Adrenal gland (tissue), 12 donors: Measurements from ENCODE around the gene TMEM134. TPM values are rescaled to one million over a fixed set of nuclear protein-coding genes. Genes with fewer than 3 reads are reported as not detected.

Experiments used
- DNase-seq, 7 donors: peaks; one replicate each; pipeline ENCODE4 v3.0.0-alpha.2; 2019 to 2020
- H3K27ac ChIP-seq, 5 donors: fragments of 200-600 bp; sonication (generic) in 4 of 5; 1 replicate in 3 of 5; 2 replicates in 2 of 5; pipeline versions ENCODE4 v1.5.1 to v1.8.0; 2016 to 2020; ENCODE audit warnings: mild to moderate bottlenecking in 1 of 5
- H3K27me3 ChIP-seq: fragments of 200-600 bp; 2 replicates; pipeline ENCODE4 v1.8.0; 2021
- H3K36me3 ChIP-seq, 2 donors: fragments of 200-600 bp; replicated peaks in 1 of 2; 1 replicate in 1 of 2; 2 replicates in 1 of 2; pipeline versions ENCODE4 v1.5.1 to v1.8.0; 2018 to 2022
- H3K4me1 ChIP-seq, 2 donors: fragments of 200-600 bp; replicated peaks in 1 of 2; 1 replicate in 1 of 2; 2 replicates in 1 of 2; pipeline versions ENCODE4 v1.5.1 to v1.8.0; 2018 to 2021
- H3K4me3 ChIP-seq, 4 donors: fragments of 200-600 bp; sonication (generic) in 3 of 4; one replicate each; pipeline ENCODE4 v1.5.1; 2016 to 2018
- H3K9me3 ChIP-seq, 3 donors: fragments of 200-600 bp; sonication (generic) in 1 of 3; replicated peaks in 1 of 3; 1 replicate in 2 of 3; 2 replicates in 1 of 3; pipeline versions ENCODE4 v1.5.1 to v1.8.0; 2016 to 2021
- POLR2A ChIP-seq, 2 donors: fragments of 450-650 bp; IDR thresholded peaks; one replicate each; pipeline ENCODE4 v1.6.1; 2017; ENCODE audit warnings: antibody characterized with exemption in 2 of 2, mild to moderate bottlenecking in 2 of 2, moderate library complexity in 1 of 2
- WGBS, 4 donors: extraction: QIAGEN DNeasy Blood & Tissue Kit in 2 of 4; methylation state at CpG; one replicate each; pipeline versions ENCODE4 v1.1.5 to v1.1.7; 2013 to 2017; 5-methylcytosine and 5-hydroxymethylcytosine counted together
- intact Hi-C, 2 donors: fragments of 100-400 bp; cut with DNase I; formaldehyde crosslinking; loops; one replicate each; pipeline versions ENCODE4 v1.14.1 to v1.15.0; 2022 to 2023
- polyA plus RNA-seq, 3 donors: library from polyadenylated mRNA; stranded (reverse); fragments of 200-250 nt in 2 of 3; fragments of 350-450 nt in 1 of 3; fragmentation: Illumina TruSeq in 1 of 3; extraction: RNeasy Lipid Tissue Mini Kit (QIAGEN cat#74804) in 1 of 3; gene quantifications; one replicate each; pipeline ENCODE4 v1.2.3, GENCODE V29; 2013 to 2014
- total RNA-seq, 9 donors: library from RNA; depleted of rRNA in 4 of 9; stranded (reverse); fragments of >200 nt in 4 of 9; fragments of 120-200 nt in 1 of 9; fragmentation: NEBNext Ultra II Directional in 1 of 9; extraction: Animal tissue kit (Norgen Biotek cat#: 25700) in 1 of 9; gene quantifications; one replicate each; pipeline versions ENCODE4 v1.1.0 to v1.2.4, GENCODE V29; 2013 to 2023
- TF ChIP-seq, protein P1 (sequence below), 6 experiments: fragments of 450-650 bp in 4 of 6; fragments of 200-600 bp in 2 of 6; sonication (generic) in 1 of 6; IDR thresholded peaks; 1 replicate in 5 of 6; 2 replicates in 1 of 6; pipeline versions ENCODE4 v1.5.1 to v1.8.0; 2016 to 2021; ENCODE audit warnings: antibody characterized with exemption in 6 of 6, mild to moderate bottlenecking in 2 of 6, moderate library complexity in 1 of 6
- donor health status: healthy with polysubstance abuse.
- donor health status: Bipolar disorder and iron deficiency.
- donor health status: DM: yes; HTN: yes; CAD: no.
- donor health status: DM: no; HTN: no; CAD: no.
- donor health status: DM: no; HTN: no; CAD: no.
- donor health status: DM: yes; HTN: yes; CAD: no.

The TMEM134 gene
- total and polyA plus RNA-seq, 12 donors = 15.5 to 257 (median 98.0) TPM

DNA sequence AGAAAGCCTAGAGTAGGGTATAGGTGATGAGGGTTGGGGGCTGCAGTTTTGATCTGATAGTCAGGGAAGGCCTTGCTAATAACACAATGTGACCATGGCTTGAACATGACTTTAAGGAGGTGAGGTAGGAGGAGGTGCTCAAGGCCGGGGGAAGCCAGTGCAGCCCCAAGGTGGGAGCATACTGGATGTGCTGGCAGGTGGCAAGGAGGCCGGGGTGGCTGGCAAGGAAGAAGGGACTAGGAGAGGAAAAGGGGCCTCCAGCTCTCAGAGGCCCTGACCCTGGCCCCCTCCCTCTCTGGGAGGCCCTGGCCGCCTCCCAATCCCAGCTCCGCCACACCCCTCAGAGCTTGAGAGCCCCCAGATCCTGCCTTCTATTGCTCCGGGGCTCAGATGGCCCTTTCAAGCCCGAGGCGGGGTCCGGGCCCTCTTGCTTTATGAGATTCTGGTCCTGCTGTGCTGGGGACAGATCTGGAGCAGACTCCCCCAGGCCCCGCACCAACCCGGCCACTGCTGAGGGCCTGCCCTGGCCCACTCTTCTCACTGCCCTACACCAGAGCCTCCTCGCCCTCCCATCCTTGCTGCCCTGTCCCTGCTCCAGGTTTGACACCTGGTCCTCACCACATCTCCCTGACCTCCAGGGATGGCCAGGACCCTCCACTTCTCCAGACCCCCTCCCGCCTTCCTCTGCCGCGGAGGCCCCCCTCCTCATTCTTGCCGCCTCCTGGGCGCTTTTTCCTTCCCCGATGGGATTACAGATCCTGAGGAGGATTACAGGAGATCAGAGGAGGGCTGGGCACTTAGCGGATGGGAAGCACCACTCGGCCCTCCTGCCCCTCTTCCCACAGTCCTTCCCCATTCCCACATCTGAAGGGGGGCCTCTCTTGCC lies 34.3 kb upstream of the TMEM134 start:
- Histone ChIP-seq H3K27ac (no peak overlapping the region), H3K27me3 (no peaks in the 10 kb centered on the region), H3K36me3 (peaks cover 0 to 4% of the 10 kb centered on the region in 2 donors), H3K4me3 (peak overlapping the region in 1 of 4 donors; percentile 83), H3K9me3 (no peaks in the 10 kb centered on the region), H3K4me1 (peaks cover 27 to 38% of the 10 kb centered on the region in 2 donors)
- peak in 1 of 7 donors; percentile 16 for DNase-seq
- intact Hi-C loops = loop anchor here in 1 of 2 donors (5.0 kb wide), 1 partner anchor 106 kb away; no protein-coding TSS in a partner anchor
- 72 to 81% (median 79%) methylated on average over 11 to 19 of the region's 19 CpGs for WGBS, 4 donors
- TF ChIP-seq, protein P1, sequence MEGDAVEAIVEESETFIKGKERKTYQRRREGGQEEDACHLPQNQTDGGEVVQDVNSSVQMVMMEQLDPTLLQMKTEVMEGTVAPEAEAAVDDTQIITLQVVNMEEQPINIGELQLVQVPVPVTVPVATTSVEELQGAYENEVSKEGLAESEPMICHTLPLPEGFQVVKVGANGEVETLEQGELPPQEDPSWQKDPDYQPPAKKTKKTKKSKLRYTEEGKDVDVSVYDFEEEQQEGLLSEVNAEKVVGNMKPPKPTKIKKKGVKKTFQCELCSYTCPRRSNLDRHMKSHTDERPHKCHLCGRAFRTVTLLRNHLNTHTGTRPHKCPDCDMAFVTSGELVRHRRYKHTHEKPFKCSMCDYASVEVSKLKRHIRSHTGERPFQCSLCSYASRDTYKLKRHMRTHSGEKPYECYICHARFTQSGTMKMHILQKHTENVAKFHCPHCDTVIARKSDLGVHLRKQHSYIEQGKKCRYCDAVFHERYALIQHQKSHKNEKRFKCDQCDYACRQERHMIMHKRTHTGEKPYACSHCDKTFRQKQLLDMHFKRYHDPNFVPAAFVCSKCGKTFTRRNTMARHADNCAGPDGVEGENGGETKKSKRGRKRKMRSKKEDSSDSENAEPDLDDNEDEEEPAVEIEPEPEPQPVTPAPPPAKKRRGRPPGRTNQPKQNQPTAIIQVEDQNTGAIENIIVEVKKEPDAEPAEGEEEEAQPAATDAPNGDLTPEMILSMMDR (IDR thresholded peaks at IDR 0.05) = no peak
- TF ChIP-seq POLR2A (IDR thresholded peaks at IDR 0.05) = no peak

DNA sequence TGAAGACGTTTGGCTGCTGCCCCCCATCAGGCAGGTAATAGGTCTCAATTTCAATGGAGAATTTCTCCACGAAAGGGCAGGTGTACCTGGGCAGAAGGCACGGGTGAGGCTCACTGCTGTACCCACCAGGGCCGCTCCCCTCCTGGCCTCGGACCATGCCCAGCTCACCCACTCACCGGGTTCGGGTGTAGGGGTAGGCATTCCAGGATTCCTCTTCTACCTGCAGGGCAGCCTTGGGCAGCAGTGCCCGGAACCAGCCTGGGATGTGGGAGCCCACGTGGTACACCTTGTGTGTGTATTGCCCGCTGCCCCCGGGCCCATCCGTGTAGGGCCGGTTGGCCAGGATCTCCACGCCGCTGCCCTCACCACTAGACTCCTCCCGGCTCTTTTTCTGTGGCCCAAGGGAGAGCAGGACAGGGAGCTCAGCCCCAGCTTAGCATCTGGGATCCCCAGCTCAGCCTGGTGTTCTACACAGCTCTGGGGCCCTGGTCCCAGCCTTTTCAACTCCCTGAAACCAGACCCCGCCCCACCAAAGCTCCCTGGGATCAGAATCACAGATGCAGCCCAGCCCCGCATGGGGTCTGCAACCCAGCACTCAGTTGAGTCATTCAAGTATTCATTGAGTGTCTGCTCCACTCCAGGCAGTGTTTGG lies 33.4 kb upstream of the TMEM134 start:
- TF ChIP-seq, protein P1 (IDR thresholded peaks at IDR 0.05) = no peak
- TF ChIP-seq POLR2A (IDR thresholded peaks at IDR 0.05) = no peak
- H3K4me1 ChIP-seq = peaks cover 22 to 36% of the 10 kb centered on the region in 2 donors
- WGBS, 4 donors = 94 to 98% (median 95%) methylated on average over 12 to 18 of the region's 18 CpGs
- no peak overlapping the region for H3K27ac ChIP-seq
- H3K27me3 ChIP-seq = no peaks in the 10 kb centered on the region
- no peaks in the 10 kb centered on the region for H3K9me3 ChIP-seq
- peaks cover 0 to 9% of the 10 kb centered on the region in 2 donors for H3K36me3 ChIP-seq
- intact Hi-C loops = loop anchor here in 1 of 2 donors (5.0 kb wide), 1 partner anchor 105 kb away; no protein-coding TSS in a partner anchor
- peak in 1 of 7 donors; percentile 6 for DNase-seq
- no peak overlapping the region for H3K4me3 ChIP-seq

DNA sequence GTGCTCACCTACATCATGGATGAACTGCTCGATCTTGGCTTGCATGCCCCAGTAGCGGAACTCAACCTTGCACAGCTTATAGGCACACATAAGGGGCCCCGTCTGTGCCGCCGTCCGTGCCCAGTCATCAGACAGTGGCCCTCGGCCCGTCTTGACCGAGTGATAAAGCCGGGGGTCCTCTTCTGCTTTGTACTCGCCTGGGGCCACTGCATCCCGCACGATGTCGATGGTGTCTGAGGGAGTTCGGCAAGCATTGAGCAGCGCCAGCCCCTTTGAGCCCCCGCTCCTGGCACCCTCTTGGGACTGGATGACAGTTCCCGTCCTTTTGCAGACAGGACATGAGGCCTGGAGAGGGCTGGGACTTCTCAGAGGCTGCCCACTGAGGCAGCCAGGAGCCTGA lies 32.8 kb upstream of the TMEM134 start:
- TF ChIP-seq, protein P1 (IDR thresholded peaks at IDR 0.05) = no peak
- no peak for TF ChIP-seq POLR2A (IDR thresholded peaks at IDR 0.05)

More for the DNA sequence above, 32.8 kb upstream of the TMEM134 start:
- 95 to 98% (median 97%) methylated on average over 14 to 18 of the region's 18 CpGs for WGBS, 4 donors
- no peaks in the 10 kb centered on the region for H3K27me3 ChIP-seq
- peaks cover 16 to 30% of the 10 kb centered on the region in 2 donors for H3K4me1 ChIP-seq
- intact Hi-C loops = loop anchor here in 1 of 2 donors (5.0 kb wide), 1 partner anchor 105 kb away; no protein-coding TSS in a partner anchor
- DNase-seq = peak in 1 of 7 donors; percentile 11
- no peaks in the 10 kb centered on the region for H3K9me3 ChIP-seq
- peaks cover 0 to 9% of the 10 kb centered on the region in 2 donors for H3K36me3 ChIP-seq
- no peak overlapping the region for H3K4me3 ChIP-seq
- no peak overlapping the region for H3K27ac ChIP-seq
